ENCODE results near the gene FBXO44.

FBXO44 gene

GRCh38 chr1:11697893-11698210 lies 43.2 kb downstream of the FBXO44 start:
- H3K36me3 ChIP-seq (replicated peaks), result no peaks in the 10 kb centered on the region
- H3K27ac ChIP-seq, result no peak overlapping the region
- peaks cover 63% of the 10 kb centered on the region for H3K27me3 ChIP-seq (replicated peaks)
- in situ Hi-C loops (cut with HindIII; ENCODE audit: low pct_ligation_motif_present, low sequenced_read_pairs), result no loop called here
- H3K4me3 ChIP-seq (ENCODE audit: low read depth, low read length), result no peak overlapping the region
- no peak for DNase-seq
- no peak for TF ChIP-seq CTCF (IDR thresholded peaks at IDR 0.05; ENCODE audit: low read depth, low read length, missing control alignments)

GRCh38 chr1:11700601-11701467 lies 46.2 kb downstream of the FBXO44 start:
- H3K4me3 ChIP-seq (ENCODE audit: low read depth, low read length), result no peak overlapping the region
- H3K27ac ChIP-seq, result no peak overlapping the region
- no peak for DNase-seq
- in situ Hi-C loops (cut with HindIII; ENCODE audit: low pct_ligation_motif_present, low sequenced_read_pairs), result no loop called here
- H3K36me3 ChIP-seq (replicated peaks), result no peaks in the 10 kb centered on the region
- H3K27me3 ChIP-seq (replicated peaks), result peaks cover 73% of the 10 kb centered on the region
- no peak for TF ChIP-seq CTCF (IDR thresholded peaks at IDR 0.05; ENCODE audit: low read depth, low read length, missing control alignments)

- H3K27me3 ChIP-seq (replicated peaks), result peaks cover 79% of the 10 kb centered on the region
- TF ChIP-seq CTCF (IDR thresholded peaks at IDR 0.05; ENCODE audit: low read depth, low read length, missing control alignments), result no peak
- in situ Hi-C loops (cut with HindIII; ENCODE audit: low pct_ligation_motif_present, low sequenced_read_pairs), result no loop called here
Measured at GRCh38 chr1:11701551-11701961, 46.9 kb downstream of the FBXO44 start.

GRCh38 chr1:11701981-11702803 lies 47.5 kb downstream of the FBXO44 start:
- DNase-seq, result no peak
- TF ChIP-seq CTCF (IDR thresholded peaks at IDR 0.05; ENCODE audit: low read depth, low read length, missing control alignments), result no peak
- no peaks in the 10 kb centered on the region for H3K36me3 ChIP-seq (replicated peaks)
- in situ Hi-C loops (cut with HindIII; ENCODE audit: low pct_ligation_motif_present, low sequenced_read_pairs), result no loop called here
- H3K4me3 ChIP-seq (ENCODE audit: low read depth, low read length), result no peak overlapping the region
- peaks cover 80% of the 10 kb centered on the region for H3K27me3 ChIP-seq (replicated peaks)
- H3K27ac ChIP-seq, result no peak overlapping the region

More at GRCh38 chr1:11701551-11701961, 46.9 kb downstream of the FBXO44 start:
- DNase-seq, result no peak
- Histone ChIP-seq H3K27ac (no peak overlapping the region), H3K4me3 (ENCODE audit: low read depth, low read length) (no peak overlapping the region), H3K36me3 (replicated peaks) (no peaks in the 10 kb centered on the region)

GRCh38 chr1:11703357-11704193 lies 48.9 kb downstream of the FBXO44 start:
- TF ChIP-seq CTCF (IDR thresholded peaks at IDR 0.05; ENCODE audit: low read depth, low read length, missing control alignments), result no peak
- Histone ChIP-seq H3K36me3 (replicated peaks) (no peaks in the 10 kb centered on the region), H3K4me3 (ENCODE audit: low read depth, low read length) (no peak overlapping the region), H3K27me3 (replicated peaks) (peaks cover 82% of the 10 kb centered on the region), H3K27ac (no peak overlapping the region)
- no peak for DNase-seq
- in situ Hi-C loops (cut with HindIII; ENCODE audit: low pct_ligation_motif_present, low sequenced_read_pairs), result no loop called here

All from brain microvascular endothelial cell (primary cell).